SK-N-SH treated with all-trans-retinoic acid at 6 μM for 48 hours (cell line): Measurements from ENCODE around the gene SLC25A3.

Experiments
- ARNTL ChIP-seq: fragments of 450-650 bp; formaldehyde crosslinking; IDR thresholded peaks from 2 replicates; pipeline ENCODE4 v1.5.0; 2020; ENCODE audit warnings: low read depth, mild to moderate bottlenecking, moderate library complexity, borderline replicate concordance
- BACH2 ChIP-seq: fragments of 250-450 bp; sonication (Bioruptor Pico); IDR thresholded peaks from 2 replicates; pipeline ENCODE4 v1.9.0; 2021; ENCODE audit warnings: mild to moderate bottlenecking, borderline replicate concordance
- CREB5 ChIP-seq: fragments of 250-450 bp; sonication (Bioruptor Pico); IDR thresholded peaks from 2 replicates; pipeline ENCODE4 v1.5.1; 2020; ENCODE audit warnings: low read depth, mild to moderate bottlenecking, moderate library complexity
- CSDC2 ChIP-seq: fragments of 250-450 bp; sonication (Bioruptor Pico); IDR thresholded peaks from 2 replicates; pipeline ENCODE4 v1.5.0; 2020; ENCODE audit warnings: mild to moderate bottlenecking, moderate library complexity
- CSRNP3 ChIP-seq: fragments of 250-450 bp; sonication (Bioruptor Pico); IDR thresholded peaks from 2 replicates; pipeline ENCODE4 v1.5.1; 2021; ENCODE audit warnings: mild to moderate bottlenecking, moderate library complexity
- PATZ1 ChIP-seq: fragments of 250-450 bp; sonication (Bioruptor Pico); IDR thresholded peaks from 2 replicates; pipeline ENCODE4 v1.8.0; 2020; ENCODE audit warnings: mild to moderate bottlenecking, moderate library complexity, borderline replicate concordance
- SNAI2 ChIP-seq: fragments of 250-450 bp; sonication (Bioruptor Pico); IDR thresholded peaks from 2 replicates; pipeline ENCODE4 v1.5.0; 2020; ENCODE audit warnings: mild to moderate bottlenecking, moderate library complexity
- TOX ChIP-seq: fragments of 250-450 bp; sonication (Bioruptor Pico); IDR thresholded peaks from 2 replicates; pipeline ENCODE4 v1.8.0; 2021; ENCODE audit warnings: mild to moderate bottlenecking, moderate library complexity, borderline replicate concordance
- TSHZ2 ChIP-seq: fragments of 250-450 bp; sonication (Bioruptor Pico); IDR thresholded peaks from 2 replicates; pipeline ENCODE4 v1.5.0; 2020; ENCODE audit warnings: mild to moderate bottlenecking, moderate library complexity
- ZFP3 ChIP-seq: fragments of 250-450 bp; sonication (Bioruptor Pico); IDR thresholded peaks from 2 replicates; pipeline ENCODE4 v1.5.0; 2020; ENCODE audit warnings: mild to moderate bottlenecking, moderate library complexity
- ZFP30 ChIP-seq: fragments of 450-650 bp; formaldehyde crosslinking; IDR thresholded peaks from 2 replicates; pipeline ENCODE4 v1.5.0; 2022; ENCODE audit warnings: mild to moderate bottlenecking, moderate library complexity
- ZNF8 ChIP-seq: fragments of 450-650 bp; formaldehyde crosslinking; IDR thresholded peaks from 2 replicates; pipeline ENCODE4 v1.5.0; 2020; ENCODE audit warnings: mild to moderate bottlenecking, moderate library complexity

GRCh38 chr12:98574110-98574509 is 19.4 kb upstream of the SLC25A3 start:
- no peak for TF ChIP-seq ARNTL (CRISPR knock-in tag)
- no peak for TF ChIP-seq PATZ1 (CRISPR knock-in tag)
- no peak for TF ChIP-seq CREB5 (CRISPR knock-in tag)
- TF ChIP-seq TSHZ2 (CRISPR knock-in tag), result no peak
- no peak for TF ChIP-seq CSRNP3
- TF ChIP-seq ZFP3 (CRISPR knock-in tag), result no peak
- no peak for TF ChIP-seq CSDC2 (CRISPR knock-in tag)
- TF ChIP-seq TOX (CRISPR knock-in tag), result no peak
- TF ChIP-seq BACH2 (CRISPR knock-in tag), result no peak
- no peak for TF ChIP-seq ZFP30 (CRISPR knock-in tag)
- no peak for TF ChIP-seq ZNF8 (CRISPR knock-in tag)
- no peak for TF ChIP-seq SNAI2 (CRISPR knock-in tag)
